ENCODE results near the gene BOD1. TPM values are rescaled to one million over a fixed set of nuclear protein-coding genes. Genes with fewer than 3 reads are reported as not detected.

Gene BOD1
- total and polyA plus RNA-seq, 9 of the 15 experiments (the other 6 are each of a cell fraction or from before 2014, with no cell fraction given) = 10.1 to 31.6 (median 22.6) TPM

DNA sequence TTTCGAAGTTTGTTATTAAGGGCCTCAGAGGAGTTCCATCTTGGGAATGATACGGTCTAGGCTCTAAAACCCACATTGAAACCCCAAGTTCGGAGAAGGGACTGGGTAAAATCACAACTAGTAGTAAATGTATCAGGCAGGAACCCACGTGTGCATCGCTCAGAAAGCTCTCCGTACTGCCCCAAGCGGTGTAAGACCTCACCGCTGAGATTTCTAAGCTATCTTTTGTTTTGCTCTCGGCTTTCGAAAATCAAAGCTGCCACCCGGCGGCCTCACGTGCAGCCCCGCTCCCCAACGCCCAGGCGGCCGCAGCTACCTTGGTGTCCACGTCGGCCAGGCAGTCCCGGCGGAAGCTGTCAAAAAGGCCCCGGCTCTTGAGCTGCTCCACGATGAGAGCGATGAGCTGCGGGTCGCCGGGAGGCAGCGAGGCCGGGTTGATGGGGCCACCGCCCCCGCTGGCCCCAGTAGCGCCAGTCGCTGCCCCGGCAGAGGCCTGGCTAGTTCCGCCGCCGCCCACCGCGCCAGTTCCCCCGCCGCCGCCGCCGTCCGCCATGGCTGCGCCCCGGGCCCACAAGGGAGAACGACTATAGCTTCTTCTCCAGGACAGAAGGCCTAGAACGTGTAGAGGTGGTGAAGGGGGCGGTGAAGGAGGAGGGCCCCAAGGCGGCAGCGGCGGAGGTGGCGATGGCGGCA, 420 bp downstream of the BOD1 start (continued):
- TF ChIP-seq ESRRB (CRISPR knock-in tag; IDR thresholded peaks at IDR 0.05; ENCODE audit: borderline replicate concordance) = no peak
- peak; percentile 48 for TF ChIP-seq RBBP5 (IDR thresholded peaks at IDR 0.05; ENCODE audit: borderline replicate concordance, insufficient read depth, low read length, poor library complexity, severe bottlenecking)
- TF ChIP-seq KAT7 (CRISPR knock-in tag; IDR thresholded peaks at IDR 0.05; ENCODE audit: borderline replicate concordance) = no peak
- TF ChIP-seq LCOR (CRISPR knock-in tag; IDR thresholded peaks at IDR 0.05) = 0 out of 2 replicates have a peak, but pooled peaks have one; percentile 21
- no peak for TF ChIP-seq MEIS2 (IDR thresholded peaks at IDR 0.05; ENCODE audit: partially characterized antibody)
- TF ChIP-seq SLC30A9 (CRISPR knock-in tag; IDR thresholded peaks at IDR 0.05) = no peak
- no peak for TF ChIP-seq TAF15 (IDR thresholded peaks at IDR 0.05; ENCODE audit: low read depth, low read length)
- no peak for TF ChIP-seq RBM14 (IDR thresholded peaks at IDR 0.05; ENCODE audit: borderline replicate concordance, insufficient read depth, low read depth, low read length)
- TF ChIP-seq SMC3 (conservative IDR thresholded peaks at IDR 0.05; ENCODE audit: insufficient read depth, low read depth, low read length) = 0 out of 2 replicates have a peak, but pooled peaks have one; percentile 22
- TF ChIP-seq BDP1 (IDR thresholded peaks at IDR 0.05; ENCODE audit: insufficient read depth, insufficient read length) = no peak
- TF ChIP-seq, protein P1, sequence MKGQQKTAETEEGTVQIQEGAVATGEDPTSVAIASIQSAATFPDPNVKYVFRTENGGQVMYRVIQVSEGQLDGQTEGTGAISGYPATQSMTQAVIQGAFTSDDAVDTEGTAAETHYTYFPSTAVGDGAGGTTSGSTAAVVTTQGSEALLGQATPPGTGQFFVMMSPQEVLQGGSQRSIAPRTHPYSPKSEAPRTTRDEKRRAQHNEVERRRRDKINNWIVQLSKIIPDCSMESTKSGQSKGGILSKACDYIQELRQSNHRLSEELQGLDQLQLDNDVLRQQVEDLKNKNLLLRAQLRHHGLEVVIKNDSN (CRISPR knock-in tag; IDR thresholded peaks at IDR 0.05) = peak; percentile 81
- TF ChIP-seq SIN3B (IDR thresholded peaks at IDR 0.05; ENCODE audit: low read depth) = 0 out of 2 replicates have a peak, but pooled peaks have one; percentile 44
- no peak for TF ChIP-seq RNF219 (CRISPR knock-in tag; IDR thresholded peaks at IDR 0.05)
- TF ChIP-seq CEBPG (CRISPR knock-in tag; IDR thresholded peaks at IDR 0.05) = no peak
- TF ChIP-seq CEBPG (tag; conservative IDR thresholded peaks at IDR 0.05 in 1 of 2, IDR thresholded peaks at IDR 0.05 in 1 of 2) = no peak
- TF ChIP-seq JUN (IDR thresholded peaks at IDR 0.05; ENCODE audit: borderline replicate concordance, low read depth, low read length) = no peak
- no peak for TF ChIP-seq JUN (CRISPR knock-in tag; IDR thresholded peaks at IDR 0.05; ENCODE audit: borderline replicate concordance)
- TF ChIP-seq TBL1XR1 (IDR thresholded peaks at IDR 0.05; ENCODE audit: low read length in 2 of 2) = no peak
- TF ChIP-seq, protein P2, sequence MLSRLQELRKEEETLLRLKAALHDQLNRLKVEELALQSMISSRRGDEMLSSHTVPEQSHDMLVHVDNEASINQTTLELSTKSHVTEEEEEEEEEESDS (CRISPR knock-in tag; IDR thresholded peaks at IDR 0.05) = no peak
- peak; percentile 88 for TF ChIP-seq MYC (IDR thresholded peaks at IDR 0.05; ENCODE audit: low read depth, low read length)
- 0 out of 2 replicates have a peak, but pooled peaks have one; percentile 23 for TF ChIP-seq MYC (CRISPR knock-in tag; IDR thresholded peaks at IDR 0.05; ENCODE audit: borderline replicate concordance, low read depth)
- no peak for TF ChIP-seq PRMT5 (CRISPR knock-in tag; IDR thresholded peaks at IDR 0.05)
- TF ChIP-seq BRF1 (IDR thresholded peaks at IDR 0.05; ENCODE audit: borderline replicate concordance, extremely low read depth, insufficient read length) = no peak
- TF ChIP-seq BHLHE40 (IDR thresholded peaks at IDR 0.05; ENCODE audit: low read length) = peak; percentile 98
- no peak for TF ChIP-seq NCOA6 (IDR thresholded peaks at IDR 0.05)
- TF ChIP-seq C11orf30 (IDR thresholded peaks at IDR 0.05; ENCODE audit: low read depth) = no peak

All from K562 (cell line).